HG03432 (cell line): Measurements from ENCODE around the gene LANCL2.

Source experiments
- ATAC-seq: cut with Tn5 transposase; IDR thresholded peaks from one replicate; pipeline ENCODE4 v1.9.1; 2021; ENCODE audit warnings: mild to moderate bottlenecking, moderate library complexity; ENCODE audit not compliant: unreplicated experiment

Gene LANCL2

GRCh38 chr7:55435466-55435865 lies 70.3 kb downstream of the LANCL2 start:
- ATAC-seq, result no peak

- ATAC-seq, result no peak
Observed at GRCh38 chr7:55436457-55436856, 71.3 kb downstream of the LANCL2 start.

GRCh38 chr7:55437375-55437774 lies 72.2 kb downstream of the LANCL2 start:
- ATAC-seq, result no peak

- no peak for ATAC-seq
Observed at GRCh38 chr7:55438085-55438756, 73.1 kb downstream of the LANCL2 start.

GRCh38 chr7:55438757-55439525 lies 73.8 kb downstream of the LANCL2 start:
- ATAC-seq, result no peak

- no peak for ATAC-seq
Observed at GRCh38 chr7:55439627-55440026, 74.5 kb downstream of the LANCL2 start.

GRCh38 chr7:55440040-55440690 lies 75.0 kb downstream of the LANCL2 start:
- no peak for ATAC-seq

- no peak for ATAC-seq
Observed at GRCh38 chr7:55441002-55441401, 75.9 kb downstream of the LANCL2 start.

GRCh38 chr7:55441774-55442522 lies 76.8 kb downstream of the LANCL2 start:
- no peak for ATAC-seq

GRCh38 chr7:55444786-55445185 lies 79.6 kb downstream of the LANCL2 start:
- no peak for ATAC-seq

GRCh38 chr7:55448526-55448925 lies 83.4 kb downstream of the LANCL2 start:
- no peak for ATAC-seq

- ATAC-seq, result no peak
Observed at GRCh38 chr7:55449205-55449991, 84.3 kb downstream of the LANCL2 start.

- ATAC-seq, result no peak
Observed at GRCh38 chr7:55449992-55450535, 84.9 kb downstream of the LANCL2 start.

GRCh38 chr7:55452971-55453370 lies 87.8 kb downstream of the LANCL2 start:
- no peak for ATAC-seq

- ATAC-seq, result no peak
Observed at GRCh38 chr7:55457801-55458200, 92.7 kb downstream of the LANCL2 start.

- no peak for ATAC-seq
Observed at GRCh38 chr7:55458351-55458750, 93.2 kb downstream of the LANCL2 start.

- ATAC-seq, result no peak
Observed at GRCh38 chr7:55463686-55464262, 98.6 kb downstream of the LANCL2 start.

GRCh38 chr7:55464422-55464821 lies 99.3 kb downstream of the LANCL2 start:
- ATAC-seq, result no peak

GRCh38 chr7:55465691-55466090 lies 100.6 kb downstream of the LANCL2 start:
- no peak for ATAC-seq
